Stimulated activated CD8-positive, alpha-beta memory T cell treated with anti-CD3 and anti-CD28 coated beads, Interleukin-12 subunit alpha, Interleukin-12 subunit beta, amount 100 ng/mL, for 24 hours (primary cell): ENCODE data around the gene LSR.

Source experiments
- DNase-seq: peaks from one replicate; pipeline ENCODE4 v3.0.0-alpha.2; 2020; ENCODE audit errors: extremely low read depth

LSR gene

DNA sequence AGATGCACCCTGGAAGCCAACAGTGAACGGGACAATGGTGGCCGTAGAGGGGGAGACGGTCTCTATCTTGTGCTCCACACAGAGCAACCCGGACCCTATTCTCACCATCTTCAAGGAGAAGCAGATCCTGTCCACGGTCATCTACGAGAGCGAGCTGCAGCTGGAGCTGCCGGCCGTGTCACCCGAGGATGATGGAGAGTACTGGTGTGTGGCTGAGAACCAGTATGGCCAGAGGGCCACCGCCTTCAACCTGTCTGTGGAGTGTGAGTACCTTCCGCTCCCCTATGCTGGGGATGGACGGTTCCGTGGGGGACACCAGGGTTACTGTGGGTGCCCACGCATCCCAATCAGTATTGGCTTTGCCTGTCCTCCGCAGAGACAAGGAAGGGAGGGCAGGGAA lies 53.6 kb downstream of the LSR start:
- DNase-seq = no peak

DNA sequence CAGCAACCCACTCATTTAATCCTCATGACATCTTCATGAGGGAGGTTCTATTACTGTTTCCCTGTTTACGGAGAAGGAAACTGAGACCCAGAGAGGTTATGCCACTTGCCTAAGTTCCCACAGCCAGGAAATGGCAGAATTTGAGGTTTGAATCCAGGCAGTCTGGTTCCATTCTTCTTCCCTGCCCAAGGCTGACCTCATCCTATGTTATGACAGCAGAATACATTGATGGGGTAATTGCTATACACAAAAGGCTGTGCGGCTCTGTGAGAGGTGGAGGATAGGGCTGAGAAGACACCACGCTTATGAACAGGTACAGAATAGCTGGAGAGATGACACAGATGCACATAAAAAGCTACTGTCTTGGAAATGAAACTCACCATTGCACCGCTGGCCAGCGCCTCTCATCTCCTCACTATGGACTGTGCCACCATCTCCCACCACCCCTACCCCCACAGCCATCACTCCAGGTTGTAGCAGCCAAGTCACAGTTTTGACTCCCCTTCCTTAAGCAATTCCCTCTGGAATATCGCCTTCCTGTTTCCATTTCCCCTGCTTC lies 54.6 kb downstream of the LSR start:
- DNase-seq = no peak

DNA sequence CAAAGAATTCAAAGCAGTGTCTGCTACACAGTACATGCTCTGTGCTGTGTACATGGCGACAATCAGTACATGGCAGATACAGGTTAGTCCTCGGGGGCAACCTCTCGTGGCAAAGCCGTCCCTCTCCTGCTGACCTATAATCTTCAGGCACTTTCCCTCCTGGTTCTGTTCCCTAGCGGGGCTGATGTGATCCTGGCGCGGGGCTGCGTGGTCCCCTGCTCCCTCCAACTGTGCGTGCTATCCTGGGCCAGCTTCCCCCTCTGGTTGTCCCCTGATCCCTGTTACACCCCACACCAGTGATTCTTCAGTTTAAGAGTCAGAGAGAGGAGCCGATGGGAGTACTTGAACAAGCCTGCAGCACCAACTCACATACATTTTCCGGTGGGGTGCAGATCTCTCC lies 55.2 kb downstream of the LSR start:
- DNase-seq = no peak

DNA sequence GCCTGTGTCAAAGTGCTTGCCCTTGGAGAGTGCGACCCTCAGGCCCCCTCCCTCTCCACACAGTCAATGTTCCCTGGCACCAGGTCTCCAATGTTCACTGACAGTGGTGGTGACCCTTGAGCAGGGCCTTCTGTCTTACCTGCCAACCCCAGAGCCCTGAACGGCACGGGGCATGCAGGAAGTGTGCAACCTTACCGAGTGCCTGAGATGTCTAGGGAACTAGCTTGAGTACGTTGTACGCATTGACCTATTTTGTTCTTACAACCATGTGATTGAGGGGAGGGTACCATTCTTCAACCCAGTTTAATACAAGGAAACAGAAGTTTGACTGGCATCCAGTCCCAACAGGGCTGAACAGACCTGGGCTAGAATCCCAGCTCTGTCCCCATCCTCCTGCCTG lies 56.4 kb downstream of the LSR start:
- no peak for DNase-seq

DNA sequence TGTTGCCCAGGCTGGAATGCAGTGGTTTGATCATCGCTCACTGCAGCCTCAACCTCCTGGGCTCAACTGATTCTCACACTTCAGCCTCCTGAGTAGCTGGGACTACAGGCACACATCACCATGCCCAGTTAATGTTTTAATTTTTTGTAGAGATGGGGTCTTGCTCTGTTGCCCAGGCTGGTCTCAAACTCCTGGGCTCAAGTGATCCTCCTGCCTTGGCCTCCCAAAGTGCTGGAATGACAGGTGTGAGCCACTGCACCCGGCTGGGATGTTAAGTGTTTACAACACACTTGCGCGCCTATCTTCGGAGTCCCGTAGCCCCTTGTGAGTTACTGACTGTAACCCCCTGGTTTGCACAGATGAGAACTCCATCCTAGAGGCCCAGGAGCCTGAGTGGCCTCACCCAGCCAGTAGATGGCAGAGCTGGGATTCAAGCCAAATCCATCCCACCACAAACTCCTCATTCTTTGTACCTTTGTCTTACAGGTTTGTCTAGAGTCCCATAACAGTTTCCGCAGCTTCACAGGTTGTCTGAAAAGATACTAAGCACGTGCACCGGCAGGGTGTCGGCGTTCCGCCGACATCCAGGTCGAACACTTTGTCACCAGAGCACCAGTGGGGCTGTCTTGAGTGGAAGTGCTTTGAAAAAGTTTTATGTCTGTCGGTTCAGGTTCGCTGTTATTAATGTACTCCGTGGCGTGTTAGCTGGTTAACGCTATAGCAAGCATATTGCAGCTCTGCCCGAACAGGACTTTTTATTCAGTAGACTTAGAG lies 57.9 kb downstream of the LSR start:
- DNase-seq = no peak

DNA sequence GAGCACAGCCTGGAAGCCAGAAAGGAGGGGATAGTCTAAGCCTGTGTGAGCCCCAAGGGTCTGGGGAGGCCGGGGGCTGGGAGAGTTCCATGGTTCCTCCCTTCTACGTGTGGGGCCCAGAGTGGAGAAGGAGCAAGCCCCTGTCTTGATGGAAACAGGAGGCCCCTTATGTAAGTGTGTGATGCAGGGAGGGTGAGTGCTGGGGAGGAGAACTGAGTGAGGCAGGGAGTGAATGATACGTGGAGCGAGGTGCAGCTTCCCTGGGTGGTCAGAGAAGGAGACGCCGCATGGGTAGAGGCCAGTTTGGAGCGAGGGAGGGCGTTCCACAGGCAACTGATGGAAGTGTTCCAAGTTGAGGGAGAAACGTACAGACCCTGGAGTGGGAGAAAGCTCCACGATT lies 59.1 kb downstream of the LSR start:
- no peak for DNase-seq

DNA sequence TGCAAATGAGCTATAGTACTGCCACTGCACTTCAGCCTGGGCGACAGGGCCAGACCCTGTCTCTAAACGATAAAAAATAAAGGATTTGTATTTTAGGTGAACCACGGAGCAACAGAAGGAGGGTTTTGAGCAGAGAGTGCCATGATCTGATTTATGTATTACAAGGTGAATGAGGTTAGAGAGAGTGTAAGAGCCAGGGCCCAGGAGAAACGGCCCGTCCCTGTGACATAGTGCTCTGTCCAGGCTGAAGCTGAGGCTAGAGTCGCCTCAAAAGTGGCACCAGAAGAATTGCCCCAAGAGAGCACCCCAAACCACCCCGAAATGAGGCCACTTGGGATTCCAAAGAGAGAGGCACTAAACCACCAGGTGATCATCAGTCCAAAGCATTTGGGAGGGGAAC lies 60.1 kb downstream of the LSR start:
- DNase-seq = no peak

DNA sequence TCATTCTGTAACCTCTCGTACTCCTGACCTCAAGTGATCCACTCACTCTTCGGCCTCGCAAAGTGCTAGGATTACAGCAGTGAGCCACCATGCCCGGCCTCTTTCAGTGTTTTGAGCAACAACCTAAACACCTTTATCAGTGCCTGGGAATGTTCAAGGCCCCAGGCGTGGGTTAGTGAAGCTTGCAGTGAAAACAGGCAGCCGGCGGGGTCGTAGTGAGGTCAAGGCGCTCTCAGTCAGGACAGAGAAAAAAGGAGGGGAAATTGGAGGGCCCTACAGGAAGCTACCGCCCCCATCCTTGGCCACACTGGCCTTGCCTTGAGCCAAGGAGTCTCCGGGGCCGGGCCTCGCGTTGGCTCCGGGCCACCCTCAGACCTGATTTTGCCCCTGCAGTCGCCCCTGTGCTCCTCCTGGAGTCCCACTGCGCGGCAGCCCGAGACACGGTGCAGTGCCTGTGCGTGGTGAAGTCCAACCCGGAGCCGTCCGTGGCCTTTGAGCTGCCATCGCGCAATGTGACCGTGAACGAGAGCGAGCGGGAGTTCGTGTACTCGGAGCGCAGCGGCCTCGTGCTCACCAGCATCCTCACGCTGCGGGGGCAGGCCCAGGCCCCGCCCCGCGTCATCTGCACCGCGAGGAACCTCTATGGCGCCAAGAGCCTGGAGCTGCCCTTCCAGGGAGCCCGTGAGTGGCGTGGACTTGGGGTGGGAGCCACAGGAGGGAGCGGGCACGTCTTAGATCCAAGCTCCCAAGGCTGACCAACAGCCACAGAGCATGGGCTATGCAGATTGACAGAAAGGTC lies 60.9 kb downstream of the LSR start:
- no peak for DNase-seq

DNA sequence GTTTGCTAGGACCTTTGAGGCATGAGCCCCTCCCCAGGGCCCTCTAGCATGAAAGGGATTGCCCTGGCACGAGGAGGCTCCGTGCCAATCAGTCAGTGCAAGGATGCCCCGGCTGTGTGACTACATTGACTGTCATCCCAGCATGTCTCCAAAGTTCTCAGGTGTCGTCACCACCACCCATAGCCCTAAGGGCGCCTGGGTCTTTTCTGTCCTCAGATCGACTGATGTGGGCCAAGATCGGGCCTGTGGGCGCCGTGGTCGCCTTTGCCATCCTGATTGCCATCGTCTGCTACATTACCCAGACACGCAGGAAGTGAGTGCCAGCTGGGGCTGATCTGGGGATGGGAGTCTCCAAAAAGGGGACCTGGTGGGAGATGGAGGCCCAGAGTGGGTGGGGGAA lies 61.5 kb downstream of the LSR start:
- no peak for DNase-seq

DNA sequence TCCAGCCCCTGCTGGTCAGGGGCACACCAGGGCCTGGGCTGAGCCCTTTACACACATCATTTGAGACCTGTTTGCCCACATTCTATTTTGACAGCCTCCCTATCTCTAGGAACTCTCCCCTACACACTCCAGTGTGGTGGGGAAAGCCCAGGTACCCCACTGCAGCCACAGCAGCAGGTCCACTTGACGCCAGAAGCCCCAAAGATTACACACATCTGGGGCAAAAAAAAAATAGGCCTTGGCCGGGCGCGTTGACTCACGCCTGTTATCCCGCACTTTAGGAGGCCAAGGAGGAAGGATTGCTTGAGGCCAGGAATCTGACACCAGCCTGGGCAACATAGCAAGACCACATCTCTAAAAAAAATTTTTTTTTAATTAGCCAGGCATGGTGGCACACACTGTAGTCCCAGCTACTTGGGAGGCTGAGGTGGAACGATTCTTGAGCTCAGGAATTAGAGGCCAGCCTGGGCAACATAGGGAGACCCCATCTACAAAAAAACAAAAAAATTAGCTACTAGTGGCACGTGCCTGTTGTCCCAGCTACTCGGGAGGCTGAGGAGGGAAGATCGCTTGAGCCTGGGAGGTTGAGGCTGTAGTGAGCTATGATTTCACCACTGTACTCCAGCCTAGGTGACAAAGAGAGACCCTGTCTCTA lies 62.1 kb downstream of the LSR start:
- DNase-seq = no peak

DNA sequence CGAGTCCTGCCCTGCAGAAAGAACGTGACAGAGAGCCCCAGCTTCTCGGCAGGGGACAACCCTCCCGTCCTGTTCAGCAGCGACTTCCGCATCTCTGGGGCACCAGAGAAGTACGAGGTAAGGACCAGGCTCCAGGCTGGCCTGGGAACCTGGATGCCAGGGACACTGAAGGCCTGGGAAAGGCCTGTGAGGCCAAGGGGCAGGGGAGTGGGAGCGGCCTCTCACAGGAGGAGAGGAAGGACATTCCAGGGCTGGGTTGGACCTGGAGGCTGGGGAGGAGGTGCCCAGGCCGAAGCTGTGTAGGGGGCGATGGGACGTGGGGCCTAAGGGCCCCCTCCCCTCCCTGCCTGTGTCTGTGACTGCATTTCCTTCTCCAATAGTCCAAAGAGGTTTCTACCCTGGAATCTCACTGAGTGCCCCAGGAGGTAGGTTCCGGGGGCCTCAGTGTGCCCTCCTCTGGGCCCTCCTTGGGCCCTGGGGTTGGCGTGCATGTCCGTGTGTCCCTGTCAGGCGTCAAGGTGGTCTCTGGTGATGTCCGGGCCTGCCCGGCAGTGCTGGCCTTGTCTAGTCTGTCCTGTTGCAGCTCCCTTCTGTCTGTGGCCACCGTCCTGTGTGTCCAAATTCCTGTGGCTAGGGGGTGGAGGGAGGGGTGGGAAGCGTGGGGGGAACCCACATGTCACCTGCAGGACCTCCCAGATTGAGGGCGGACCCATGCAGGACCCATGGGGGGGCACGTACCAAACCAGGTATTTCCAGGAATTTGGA lies 63.3 kb downstream of the LSR start:
- no peak for DNase-seq

DNA sequence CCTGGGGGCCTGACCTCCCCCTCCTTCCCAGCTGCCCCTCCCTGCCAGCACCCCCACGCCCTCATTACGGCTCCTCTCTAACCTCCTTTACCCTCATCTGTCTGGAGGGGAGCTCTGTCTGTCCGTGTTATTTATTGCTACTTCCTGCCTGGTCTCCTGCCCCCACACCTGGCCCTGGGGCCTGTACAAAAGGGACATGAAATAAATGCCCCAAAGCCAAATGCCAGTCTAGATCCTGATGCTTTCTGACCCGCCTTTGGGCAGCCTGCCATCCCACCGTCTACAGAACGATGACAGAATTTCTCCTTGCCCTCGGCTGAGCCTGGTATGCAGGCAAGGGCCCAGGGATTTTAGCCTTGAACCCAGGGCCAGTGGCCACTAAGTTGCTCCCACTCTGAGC lies 64.8 kb downstream of the LSR start:
- no peak for DNase-seq

DNA sequence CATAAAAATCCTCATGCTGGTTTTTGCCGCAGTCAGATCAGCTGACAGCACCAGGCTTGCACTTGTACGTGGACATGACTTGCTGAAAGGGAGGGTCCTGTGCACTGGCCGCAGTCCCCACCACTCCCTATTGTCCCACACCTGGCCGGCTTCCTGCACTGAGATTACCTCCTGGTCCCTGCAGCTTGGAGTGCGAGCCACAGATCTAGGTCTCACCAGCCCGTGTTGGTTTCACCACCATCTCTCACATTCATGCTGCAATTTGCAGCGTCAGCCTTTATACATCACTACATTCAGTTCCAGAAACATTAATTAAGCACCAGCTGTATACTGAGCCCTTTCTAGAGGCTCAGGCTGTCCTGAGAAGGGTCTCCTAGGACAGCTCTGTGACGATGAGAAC lies 65.2 kb downstream of the LSR start:
- DNase-seq = no peak

DNA sequence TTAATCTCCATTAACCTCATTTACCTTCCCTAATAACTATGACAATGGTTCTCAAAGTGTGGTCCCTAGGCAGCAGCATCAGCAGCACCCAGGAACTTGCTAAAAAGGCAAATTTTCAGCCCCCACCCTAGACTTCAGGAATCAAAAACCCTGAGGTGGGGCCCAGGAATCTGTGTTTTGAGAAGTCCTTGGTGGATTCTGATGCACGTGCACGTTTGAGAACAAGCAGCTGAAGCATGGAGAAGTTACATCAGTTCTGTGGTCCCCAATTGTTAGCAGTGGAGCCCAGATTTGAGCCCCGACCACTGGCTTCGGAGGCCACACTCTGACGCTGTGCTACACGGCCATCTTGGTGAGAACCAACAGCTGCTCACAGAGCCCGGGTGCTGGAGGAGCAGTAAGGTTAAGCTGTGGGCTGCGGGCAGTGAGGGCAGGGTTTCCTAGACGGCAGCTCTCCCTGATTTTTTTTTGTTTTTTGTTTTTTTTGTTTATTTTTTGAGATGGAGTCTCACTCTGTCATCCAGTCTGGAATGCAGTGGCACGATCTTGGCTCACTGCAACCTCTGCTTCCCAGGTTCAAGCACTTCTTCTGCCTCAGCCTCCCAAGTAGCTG lies 66.2 kb downstream of the LSR start:
- no peak for DNase-seq

DNA sequence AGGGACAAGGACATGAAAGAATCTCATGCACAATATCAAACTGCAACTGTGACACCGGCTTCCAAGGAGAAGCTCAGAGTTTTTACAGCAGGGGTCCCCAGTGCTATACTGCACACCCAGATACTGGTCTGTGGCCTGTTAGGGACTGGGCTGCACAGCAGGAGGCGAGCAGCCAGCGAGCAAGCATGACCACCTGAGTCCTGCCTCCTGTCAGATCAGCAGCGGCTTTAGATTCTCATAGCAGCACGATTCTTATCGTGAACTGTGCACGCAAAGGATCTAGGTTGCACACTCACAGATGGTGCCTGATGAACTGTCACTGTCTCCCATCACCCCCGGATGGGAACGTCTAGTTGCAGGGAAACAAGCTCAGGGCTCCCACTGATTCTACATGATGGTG lies 67.1 kb downstream of the LSR start:
- no peak for DNase-seq

DNA sequence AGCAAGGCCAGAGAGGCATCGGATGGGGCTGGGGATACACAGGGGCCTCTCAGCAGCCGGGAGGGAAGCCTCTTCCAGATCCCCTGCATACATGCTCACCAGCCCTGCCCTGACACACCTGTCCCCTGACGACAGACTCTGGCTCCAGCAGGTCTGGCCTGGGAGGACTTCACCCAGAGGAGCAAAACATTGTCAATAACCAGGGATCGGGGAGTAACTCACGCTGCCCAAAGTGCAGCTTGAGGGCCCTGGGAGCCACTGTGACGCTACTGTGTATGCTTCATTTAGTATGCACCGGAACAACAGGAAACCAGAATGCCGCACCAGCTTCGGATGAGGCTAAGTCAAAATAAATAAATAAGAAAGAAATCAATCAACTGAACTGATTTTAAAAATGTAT lies 67.8 kb downstream of the LSR start:
- no peak for DNase-seq
